ENCODE measurements around the gene ERC2. TPM values are rescaled to one million over a fixed set of nuclear protein-coding genes. Genes with fewer than 3 reads are reported as not detected.

ERC2 gene
- total and polyA plus RNA-seq, 11 donors: 0.16 to 3.8 (median 1.6) TPM

GRCh38 chr3:56052188-56052587, 416.1 kb downstream of the ERC2 start:
- Histone ChIP-seq H3K36me3 (no peaks in the 10 kb centered on the region), H3K27me3 (peaks cover 0 to 16% (median 0%) of the 10 kb centered on the region in 9 donors), H3K9me3 (no peaks in the 10 kb centered on the region), H3K4me3 (no peak overlapping the region), H3K4me1 (peaks cover 0 to 3% (median 0%) of the 10 kb centered on the region in 12 donors), H3K27ac (no peak overlapping the region)
- WGBS, 4 donors: 61 to 93% (median 69%) methylated on average over 4 of the region's 4 CpGs
- TF ChIP-seq POLR2A (IDR thresholded peaks at IDR 0.05): no peak
- no peak for TF ChIP-seq CTCF (IDR thresholded peaks at IDR 0.05)
- DNase-seq (no peak), ATAC-seq (no peak)
- intact Hi-C loops (cut with DNase I): loop anchor here in 2 of 10 donors (10.0 kb wide), 2 partner anchors 193 to 203 kb away; no protein-coding TSS in a partner anchor

- Histone ChIP-seq H3K9me3 (no peaks in the 10 kb centered on the region), H3K36me3 (no peaks in the 10 kb centered on the region), H3K27me3 (peaks cover 0 to 16% (median 0%) of the 10 kb centered on the region in 9 donors), H3K4me1 (peaks cover 0 to 3% (median 0%) of the 10 kb centered on the region in 12 donors), H3K4me3 (no peak overlapping the region), H3K27ac (no peak overlapping the region)
- intact Hi-C loops (cut with DNase I): loop anchor here in 2 of 10 donors (10.0 kb wide), 2 partner anchors 194 to 204 kb away; no protein-coding TSS in a partner anchor
- DNase-seq (no peak), ATAC-seq (no peak)
- TF ChIP-seq CTCF (IDR thresholded peaks at IDR 0.05) (no peak), POLR2A (IDR thresholded peaks at IDR 0.05) (no peak)
These were observed 417.2 kb downstream of the ERC2 start for GRCh38 chr3:56051052-56051451.

DNA sequence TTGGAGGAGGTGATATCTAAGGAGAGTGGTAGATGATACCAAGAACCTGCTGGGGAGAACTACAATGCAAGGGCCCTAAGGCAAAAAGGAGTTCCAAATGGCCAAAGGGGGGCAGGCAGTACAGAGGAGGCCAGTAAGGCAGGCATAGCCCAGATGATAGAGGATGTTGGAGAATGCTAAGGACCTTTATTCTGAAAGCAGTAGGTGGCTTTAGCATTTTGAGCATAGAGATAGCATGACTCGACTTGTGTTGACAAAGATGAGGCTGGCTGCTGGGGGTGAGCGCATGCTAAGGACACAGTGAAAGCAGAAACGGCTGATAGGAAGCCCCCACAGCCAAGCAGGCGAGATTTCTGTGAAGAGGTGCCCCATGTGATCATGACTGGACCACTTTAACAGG, 419.3 kb downstream of the ERC2 start:
- H3K4me3 ChIP-seq: no peak overlapping the region
- H3K4me1 ChIP-seq: no peaks in the 10 kb centered on the region
- no peak overlapping the region for H3K27ac ChIP-seq
- H3K27me3 ChIP-seq: peaks cover 0 to 18% (median 0%) of the 10 kb centered on the region in 9 donors
- DNase-seq: no peak
- intact Hi-C loops (cut with DNase I): loop anchor here in 5 of 10 donors (10.0 kb wide), 2 partner anchors 544 to 564 kb away; partner anchors contain the start of gene WNT5A (in 4 of the 5)
- no peak for TF ChIP-seq CTCF (IDR thresholded peaks at IDR 0.05)
- no peak for TF ChIP-seq POLR2A (IDR thresholded peaks at IDR 0.05)
- no peaks in the 10 kb centered on the region for H3K36me3 ChIP-seq
- no peaks in the 10 kb centered on the region for H3K9me3 ChIP-seq
- no peak for ATAC-seq
- WGBS, 4 donors: 64 to 83% (median 66%) methylated on average over 4 of the region's 4 CpGs

- Histone ChIP-seq H3K4me1 (no peaks in the 10 kb centered on the region), H3K27ac (no peak overlapping the region), H3K4me3 (no peak overlapping the region), H3K9me3 (no peaks in the 10 kb centered on the region), H3K36me3 (no peaks in the 10 kb centered on the region), H3K27me3 (peaks cover 0 to 24% (median 0%) of the 10 kb centered on the region in 9 donors)
- ATAC-seq (no peak), DNase-seq (no peak)
- WGBS, 4 donors: 92 to 100% (median 94%) methylated on average over 1 of the region's 1 CpG
- intact Hi-C loops (cut with DNase I): loop anchor here in 5 of 10 donors (10.0 kb wide), 2 partner anchors 544 to 564 kb away; partner anchors contain the start of gene WNT5A (in 4 of the 5)
- TF ChIP-seq POLR2A (IDR thresholded peaks at IDR 0.05) (no peak), CTCF (IDR thresholded peaks at IDR 0.05) (no peak)
These were observed 419.9 kb downstream of the ERC2 start for GRCh38 chr3:56048331-56048730.

Measured in heart left ventricle (tissue), 16 donors.